Fibroblast of villous mesenchyme (primary cell): Measurements from ENCODE around the gene GTF2IRD1. TPM values are rescaled to one million over a fixed set of nuclear protein-coding genes. Genes with fewer than 3 reads are reported as not detected.

ENCODE experiments used
- DNase-seq: peaks from one replicate; pipeline ENCODE4 v3.0.0-alpha.2; 2010; ENCODE audit warnings: low read depth
- H3K4me3 ChIP-seq: 2 replicates; pipeline ENCODE4 v1.5.1; 2011; ENCODE audit warnings: low read depth, mild to moderate bottlenecking, low read length
- total RNA-seq: library from RNA; depleted of rRNA; stranded (reverse); fragments of >200 nt; gene quantifications from 2 replicates; pipeline ENCODE4 v1.2.3, GENCODE V29; 2012
- TF ChIP-seq, protein P1 (sequence below): IDR thresholded peaks from 2 replicates; pipeline ENCODE4 v1.5.1; 2012; ENCODE audit warnings: low read depth, mild to moderate bottlenecking, low read length; ENCODE audit not compliant: insufficient read depth

The GTF2IRD1 gene
- total RNA-seq, 1 donor, result 13.4 TPM

DNA sequence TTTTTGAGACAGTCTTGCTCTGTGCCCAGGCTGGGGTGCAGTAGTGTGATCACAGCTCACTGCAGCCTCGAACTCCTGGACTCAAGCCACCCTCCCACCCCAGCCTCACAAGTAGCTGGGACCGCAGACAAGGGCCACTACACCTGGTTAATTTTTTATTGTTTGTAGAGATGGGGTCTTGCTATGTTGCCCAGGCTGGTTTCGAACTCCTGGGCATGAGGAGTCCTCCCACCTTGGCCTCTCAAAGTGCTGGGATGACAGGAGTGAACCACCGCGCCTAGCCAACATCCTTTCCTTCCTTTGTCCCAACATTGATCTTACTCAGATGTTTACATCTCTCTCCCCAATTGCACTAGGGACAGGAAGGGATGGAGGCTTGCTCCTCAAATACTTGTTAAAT, 3.3 kb downstream of the GTF2IRD1 start:
- no peak for DNase-seq
- no peak overlapping the region for H3K4me3 ChIP-seq
- TF ChIP-seq, protein P1, sequence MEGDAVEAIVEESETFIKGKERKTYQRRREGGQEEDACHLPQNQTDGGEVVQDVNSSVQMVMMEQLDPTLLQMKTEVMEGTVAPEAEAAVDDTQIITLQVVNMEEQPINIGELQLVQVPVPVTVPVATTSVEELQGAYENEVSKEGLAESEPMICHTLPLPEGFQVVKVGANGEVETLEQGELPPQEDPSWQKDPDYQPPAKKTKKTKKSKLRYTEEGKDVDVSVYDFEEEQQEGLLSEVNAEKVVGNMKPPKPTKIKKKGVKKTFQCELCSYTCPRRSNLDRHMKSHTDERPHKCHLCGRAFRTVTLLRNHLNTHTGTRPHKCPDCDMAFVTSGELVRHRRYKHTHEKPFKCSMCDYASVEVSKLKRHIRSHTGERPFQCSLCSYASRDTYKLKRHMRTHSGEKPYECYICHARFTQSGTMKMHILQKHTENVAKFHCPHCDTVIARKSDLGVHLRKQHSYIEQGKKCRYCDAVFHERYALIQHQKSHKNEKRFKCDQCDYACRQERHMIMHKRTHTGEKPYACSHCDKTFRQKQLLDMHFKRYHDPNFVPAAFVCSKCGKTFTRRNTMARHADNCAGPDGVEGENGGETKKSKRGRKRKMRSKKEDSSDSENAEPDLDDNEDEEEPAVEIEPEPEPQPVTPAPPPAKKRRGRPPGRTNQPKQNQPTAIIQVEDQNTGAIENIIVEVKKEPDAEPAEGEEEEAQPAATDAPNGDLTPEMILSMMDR, result no peak

DNA sequence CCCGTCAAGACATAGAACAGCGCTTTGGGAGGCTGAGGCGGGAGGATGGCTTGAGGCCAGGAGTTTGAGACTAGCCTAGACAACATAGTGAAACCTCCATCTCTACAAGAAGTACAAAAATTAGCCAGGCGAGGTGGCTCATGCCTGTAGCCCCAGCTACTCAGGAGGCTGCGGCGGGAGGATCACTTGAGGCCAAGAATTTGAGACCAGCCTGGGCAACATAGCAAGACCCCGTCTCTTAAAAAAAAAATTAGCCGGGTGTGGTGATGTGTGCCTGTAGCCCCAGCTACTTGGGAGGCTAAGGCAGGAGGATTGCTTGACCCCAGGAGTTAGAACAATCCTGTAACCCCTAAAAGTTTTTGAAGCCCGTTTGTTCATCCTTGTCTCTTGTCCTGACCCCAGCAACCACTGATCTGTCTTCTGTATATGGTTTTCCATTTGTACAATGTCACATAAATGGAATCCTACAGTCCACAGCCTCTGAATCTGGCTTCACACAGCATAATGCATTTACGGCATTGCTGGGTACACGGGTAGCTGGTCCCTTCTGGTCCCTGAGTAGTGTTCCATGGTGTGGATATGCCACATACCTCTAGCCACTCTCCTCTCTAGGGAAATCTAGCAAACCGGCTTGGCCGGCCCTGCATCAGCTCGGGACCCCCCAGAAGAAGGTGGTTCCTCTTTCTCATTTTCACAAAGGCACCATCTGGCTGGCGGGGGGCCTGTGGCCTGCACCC, 8.4 kb downstream of the GTF2IRD1 start:
- TF ChIP-seq, protein P1, result no peak
- no peak for DNase-seq

DNA sequence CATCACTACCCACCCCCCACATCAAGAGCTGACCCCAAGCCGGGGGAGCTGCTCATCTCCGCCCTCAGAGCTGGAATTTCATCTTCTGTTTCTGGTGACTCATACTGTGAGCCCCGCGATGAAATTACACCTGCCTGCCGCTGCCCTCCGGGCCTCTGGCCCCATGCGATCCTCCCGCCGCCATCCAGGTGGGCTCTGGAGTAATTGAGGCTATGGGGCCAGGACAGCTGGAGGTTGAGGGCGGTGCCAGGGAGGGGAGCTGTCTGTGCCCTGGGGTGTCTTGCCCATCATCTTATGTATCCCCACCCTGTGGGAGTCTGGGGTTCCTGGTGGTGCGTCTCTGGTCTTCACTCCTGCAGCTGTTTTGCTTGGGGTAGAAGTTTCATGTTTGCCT, 9.0 kb downstream of the GTF2IRD1 start:
- TF ChIP-seq, protein P1, result no peak
- no peak overlapping the region for H3K4me3 ChIP-seq
- DNase-seq, result no peak

More for the DNA sequence above, 8.4 kb downstream of the GTF2IRD1 start:
- no peak overlapping the region for H3K4me3 ChIP-seq

DNA sequence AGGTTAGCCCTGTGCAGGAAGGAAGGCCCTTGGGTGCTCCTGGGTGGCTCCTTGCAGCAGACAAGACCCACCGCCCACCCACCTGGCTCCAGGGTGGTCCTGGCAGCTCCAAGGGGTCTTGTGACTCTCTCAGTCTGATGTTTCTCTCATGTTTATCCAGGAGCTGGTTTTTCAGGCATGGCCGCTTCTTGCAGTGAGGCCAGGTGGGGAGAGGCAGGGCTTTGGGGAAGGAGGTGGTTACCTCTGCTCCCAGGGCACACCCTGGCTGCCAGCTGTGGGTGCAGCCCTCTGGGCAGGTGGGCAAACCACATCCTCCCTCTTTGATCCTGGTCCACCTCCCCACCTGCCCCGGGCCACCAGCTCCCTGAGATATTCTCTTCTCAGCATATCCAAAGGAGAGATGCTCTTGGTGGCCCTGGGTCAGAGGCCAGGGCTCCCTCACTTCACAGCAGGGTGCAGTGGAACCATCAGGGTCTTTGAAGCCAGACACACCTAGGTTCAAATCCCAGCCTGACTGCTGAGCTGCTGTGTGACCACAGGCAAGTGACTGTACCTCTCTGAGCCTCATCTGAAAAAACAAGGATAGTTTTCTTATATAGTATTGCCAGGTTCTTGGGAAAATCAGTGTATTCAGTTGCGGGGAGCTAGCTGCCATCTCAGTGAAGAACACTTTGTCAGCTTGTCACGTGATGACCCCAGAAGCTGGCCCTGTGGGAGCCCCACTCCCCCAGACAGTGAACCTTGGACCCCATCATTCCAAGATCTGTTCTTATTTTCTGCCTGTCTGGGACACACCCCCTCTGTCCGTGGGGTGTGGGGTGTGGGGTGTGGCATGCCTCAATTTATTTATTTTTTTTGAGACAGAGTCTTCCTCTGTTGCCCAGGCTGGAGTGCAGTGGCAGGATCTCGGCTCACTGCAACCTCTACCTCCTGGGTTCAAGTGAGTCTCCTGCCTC, 11.5 kb downstream of the GTF2IRD1 start:
- no peak for DNase-seq
- TF ChIP-seq, protein P1, result no peak
- no peak overlapping the region for H3K4me3 ChIP-seq

DNA sequence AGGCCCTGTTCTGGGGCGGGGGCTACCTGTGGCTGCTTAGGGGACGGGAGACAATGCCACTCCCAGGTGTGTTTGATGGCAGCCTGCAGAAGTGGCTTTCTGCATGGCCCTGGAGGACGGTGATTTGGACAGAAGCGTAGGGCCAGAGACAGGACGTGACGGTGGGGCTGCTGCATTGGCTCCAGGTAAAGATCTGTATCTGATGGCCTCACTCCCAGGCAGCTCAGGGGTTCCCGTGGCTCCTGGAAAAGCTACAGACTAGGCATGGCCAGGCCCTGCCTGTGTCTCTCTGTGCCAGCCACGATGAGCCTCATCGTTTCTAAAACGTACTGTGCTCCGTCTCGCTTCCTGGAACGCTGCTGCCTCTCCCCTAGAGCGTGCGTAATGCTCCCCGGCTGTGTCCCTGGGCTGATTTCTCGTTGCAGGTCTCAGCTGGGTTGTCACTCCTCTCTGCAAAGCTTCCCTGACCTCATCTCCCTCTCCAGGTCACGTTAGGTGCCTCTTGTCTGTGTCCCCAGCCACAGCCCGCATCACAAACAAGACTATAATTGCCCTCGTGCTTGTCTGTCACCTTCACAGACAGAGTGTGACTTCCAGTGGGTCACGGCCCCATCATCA, 12.6 kb downstream of the GTF2IRD1 start:
- TF ChIP-seq, protein P1, result no peak
- DNase-seq, result no peak
- no peak overlapping the region for H3K4me3 ChIP-seq

DNA sequence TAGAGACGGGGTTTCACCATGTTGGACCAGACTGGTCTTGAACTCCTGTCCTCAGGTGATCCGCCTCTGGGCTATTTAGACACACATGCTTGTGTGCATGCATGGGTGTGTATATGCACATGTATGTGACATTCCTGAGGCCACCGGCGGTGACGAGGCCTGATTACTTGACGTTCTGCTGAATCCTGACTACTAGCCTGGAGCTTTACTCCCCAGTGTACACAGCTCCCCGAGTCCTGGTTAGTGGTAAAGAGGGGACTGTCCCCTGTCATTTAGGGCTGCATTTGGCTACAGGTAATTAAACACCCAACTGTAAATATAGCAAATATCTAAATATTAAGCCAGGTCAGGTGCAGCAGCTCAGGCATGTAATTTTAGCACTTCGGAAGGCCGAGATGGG, 14.2 kb downstream of the GTF2IRD1 start:
- H3K4me3 ChIP-seq, result no peak overlapping the region
- TF ChIP-seq, protein P1, result no peak
- no peak for DNase-seq
